ENCODE measurements around the gene IL4R. TPM values are rescaled to one million over a fixed set of nuclear protein-coding genes. Genes with fewer than 3 reads are reported as not detected.
A peak's percentile ranks its signal among the peaks of the same experiment; 100 is the strongest.

IL4R gene
- total and polyA plus RNA-seq, 2 of the 13 experiments (the other 11 are each of a cell fraction or from before 2014, with no cell fraction given), result 15.9 to 49.6 TPM

DNA sequence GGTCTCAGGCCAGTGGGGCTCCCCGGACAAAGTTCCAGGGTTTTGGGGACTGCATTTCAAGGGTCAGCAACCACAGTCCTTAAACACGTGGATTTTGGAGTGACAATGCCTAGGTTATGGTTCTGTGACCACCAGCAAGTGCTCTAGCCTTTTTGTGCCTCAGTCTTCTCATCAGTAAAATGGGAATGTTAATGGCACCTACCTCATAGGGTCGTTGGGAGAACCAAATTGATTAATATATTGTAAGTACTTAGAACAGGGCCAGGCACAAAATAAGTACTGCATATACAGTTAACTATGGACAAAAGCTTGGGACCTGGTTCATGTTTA is 13.8 kb downstream of the IL4R start (continued):
- TF ChIP-seq, protein P1, sequence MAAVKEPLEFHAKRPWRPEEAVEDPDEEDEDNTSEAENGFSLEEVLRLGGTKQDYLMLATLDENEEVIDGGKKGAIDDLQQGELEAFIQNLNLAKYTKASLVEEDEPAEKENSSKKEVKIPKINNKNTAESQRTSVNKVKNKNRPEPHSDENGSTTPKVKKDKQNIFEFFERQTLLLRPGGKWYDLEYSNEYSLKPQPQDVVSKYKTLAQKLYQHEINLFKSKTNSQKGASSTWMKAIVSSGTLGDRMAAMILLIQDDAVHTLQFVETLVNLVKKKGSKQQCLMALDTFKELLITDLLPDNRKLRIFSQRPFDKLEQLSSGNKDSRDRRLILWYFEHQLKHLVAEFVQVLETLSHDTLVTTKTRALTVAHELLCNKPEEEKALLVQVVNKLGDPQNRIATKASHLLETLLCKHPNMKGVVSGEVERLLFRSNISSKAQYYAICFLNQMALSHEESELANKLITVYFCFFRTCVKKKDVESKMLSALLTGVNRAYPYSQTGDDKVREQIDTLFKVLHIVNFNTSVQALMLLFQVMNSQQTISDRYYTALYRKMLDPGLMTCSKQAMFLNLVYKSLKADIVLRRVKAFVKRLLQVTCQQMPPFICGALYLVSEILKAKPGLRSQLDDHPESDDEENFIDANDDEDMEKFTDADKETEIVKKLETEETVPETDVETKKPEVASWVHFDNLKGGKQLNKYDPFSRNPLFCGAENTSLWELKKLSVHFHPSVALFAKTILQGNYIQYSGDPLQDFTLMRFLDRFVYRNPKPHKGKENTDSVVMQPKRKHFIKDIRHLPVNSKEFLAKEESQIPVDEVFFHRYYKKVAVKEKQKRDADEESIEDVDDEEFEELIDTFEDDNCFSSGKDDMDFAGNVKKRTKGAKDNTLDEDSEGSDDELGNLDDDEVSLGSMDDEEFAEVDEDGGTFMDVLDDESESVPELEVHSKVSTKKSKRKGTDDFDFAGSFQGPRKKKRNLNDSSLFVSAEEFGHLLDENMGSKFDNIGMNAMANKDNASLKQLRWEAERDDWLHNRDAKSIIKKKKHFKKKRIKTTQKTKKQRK (IDR thresholded peaks at IDR 0.05; ENCODE audit: low read length), result no peak
- no peak for TF ChIP-seq MTF2 (CRISPR knock-in tag; IDR thresholded peaks at IDR 0.05; ENCODE audit: borderline replicate concordance)
- no peak for TF ChIP-seq RBFOX2 (IDR thresholded peaks at IDR 0.05; ENCODE audit: low read depth, low read length)
- TF ChIP-seq REXO4 (CRISPR knock-in tag; IDR thresholded peaks at IDR 0.05; ENCODE audit: borderline replicate concordance), result no peak
- TF ChIP-seq, protein P2, sequence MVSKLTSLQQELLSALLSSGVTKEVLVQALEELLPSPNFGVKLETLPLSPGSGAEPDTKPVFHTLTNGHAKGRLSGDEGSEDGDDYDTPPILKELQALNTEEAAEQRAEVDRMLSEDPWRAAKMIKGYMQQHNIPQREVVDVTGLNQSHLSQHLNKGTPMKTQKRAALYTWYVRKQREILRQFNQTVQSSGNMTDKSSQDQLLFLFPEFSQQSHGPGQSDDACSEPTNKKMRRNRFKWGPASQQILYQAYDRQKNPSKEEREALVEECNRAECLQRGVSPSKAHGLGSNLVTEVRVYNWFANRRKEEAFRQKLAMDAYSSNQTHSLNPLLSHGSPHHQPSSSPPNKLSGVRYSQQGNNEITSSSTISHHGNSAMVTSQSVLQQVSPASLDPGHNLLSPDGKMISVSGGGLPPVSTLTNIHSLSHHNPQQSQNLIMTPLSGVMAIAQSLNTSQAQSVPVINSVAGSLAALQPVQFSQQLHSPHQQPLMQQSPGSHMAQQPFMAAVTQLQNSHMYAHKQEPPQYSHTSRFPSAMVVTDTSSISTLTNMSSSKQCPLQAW (CRISPR knock-in tag; IDR thresholded peaks at IDR 0.05), result peak; percentile 26; the same call in 1 of the 2 replicates
- TF ChIP-seq SKI (IDR thresholded peaks at IDR 0.05; ENCODE audit: partially characterized antibody), result peak; percentile 86
- no peak for TF ChIP-seq RARG (CRISPR knock-in tag; IDR thresholded peaks at IDR 0.05; ENCODE audit: low read depth)
- peak; percentile 72; the same call in 1 of the 2 replicates for TF ChIP-seq ZMYM2 (CRISPR knock-in tag; IDR thresholded peaks at IDR 0.05)
- TF ChIP-seq ZNF546 (CRISPR knock-in tag; conservative IDR thresholded peaks at IDR 0.05), result no peak
- TF ChIP-seq, protein P3, sequence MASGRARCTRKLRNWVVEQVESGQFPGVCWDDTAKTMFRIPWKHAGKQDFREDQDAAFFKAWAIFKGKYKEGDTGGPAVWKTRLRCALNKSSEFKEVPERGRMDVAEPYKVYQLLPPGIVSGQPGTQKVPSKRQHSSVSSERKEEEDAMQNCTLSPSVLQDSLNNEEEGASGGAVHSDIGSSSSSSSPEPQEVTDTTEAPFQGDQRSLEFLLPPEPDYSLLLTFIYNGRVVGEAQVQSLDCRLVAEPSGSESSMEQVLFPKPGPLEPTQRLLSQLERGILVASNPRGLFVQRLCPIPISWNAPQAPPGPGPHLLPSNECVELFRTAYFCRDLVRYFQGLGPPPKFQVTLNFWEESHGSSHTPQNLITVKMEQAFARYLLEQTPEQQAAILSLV (CRISPR knock-in tag; IDR thresholded peaks at IDR 0.05; ENCODE audit: borderline replicate concordance), result peak; percentile 28; the same call in 1 of the 2 replicates
- no peak for TF ChIP-seq ZNF530 (CRISPR knock-in tag; IDR thresholded peaks at IDR 0.05; ENCODE audit: low read depth)
- TF ChIP-seq TBL1XR1 (IDR thresholded peaks at IDR 0.05; ENCODE audit: borderline replicate concordance, low read length, partially characterized antibody), result no peak
- no peak for TF ChIP-seq ZSCAN20 (CRISPR knock-in tag; IDR thresholded peaks at IDR 0.05; ENCODE audit: borderline replicate concordance)
- TF ChIP-seq, protein P4, sequence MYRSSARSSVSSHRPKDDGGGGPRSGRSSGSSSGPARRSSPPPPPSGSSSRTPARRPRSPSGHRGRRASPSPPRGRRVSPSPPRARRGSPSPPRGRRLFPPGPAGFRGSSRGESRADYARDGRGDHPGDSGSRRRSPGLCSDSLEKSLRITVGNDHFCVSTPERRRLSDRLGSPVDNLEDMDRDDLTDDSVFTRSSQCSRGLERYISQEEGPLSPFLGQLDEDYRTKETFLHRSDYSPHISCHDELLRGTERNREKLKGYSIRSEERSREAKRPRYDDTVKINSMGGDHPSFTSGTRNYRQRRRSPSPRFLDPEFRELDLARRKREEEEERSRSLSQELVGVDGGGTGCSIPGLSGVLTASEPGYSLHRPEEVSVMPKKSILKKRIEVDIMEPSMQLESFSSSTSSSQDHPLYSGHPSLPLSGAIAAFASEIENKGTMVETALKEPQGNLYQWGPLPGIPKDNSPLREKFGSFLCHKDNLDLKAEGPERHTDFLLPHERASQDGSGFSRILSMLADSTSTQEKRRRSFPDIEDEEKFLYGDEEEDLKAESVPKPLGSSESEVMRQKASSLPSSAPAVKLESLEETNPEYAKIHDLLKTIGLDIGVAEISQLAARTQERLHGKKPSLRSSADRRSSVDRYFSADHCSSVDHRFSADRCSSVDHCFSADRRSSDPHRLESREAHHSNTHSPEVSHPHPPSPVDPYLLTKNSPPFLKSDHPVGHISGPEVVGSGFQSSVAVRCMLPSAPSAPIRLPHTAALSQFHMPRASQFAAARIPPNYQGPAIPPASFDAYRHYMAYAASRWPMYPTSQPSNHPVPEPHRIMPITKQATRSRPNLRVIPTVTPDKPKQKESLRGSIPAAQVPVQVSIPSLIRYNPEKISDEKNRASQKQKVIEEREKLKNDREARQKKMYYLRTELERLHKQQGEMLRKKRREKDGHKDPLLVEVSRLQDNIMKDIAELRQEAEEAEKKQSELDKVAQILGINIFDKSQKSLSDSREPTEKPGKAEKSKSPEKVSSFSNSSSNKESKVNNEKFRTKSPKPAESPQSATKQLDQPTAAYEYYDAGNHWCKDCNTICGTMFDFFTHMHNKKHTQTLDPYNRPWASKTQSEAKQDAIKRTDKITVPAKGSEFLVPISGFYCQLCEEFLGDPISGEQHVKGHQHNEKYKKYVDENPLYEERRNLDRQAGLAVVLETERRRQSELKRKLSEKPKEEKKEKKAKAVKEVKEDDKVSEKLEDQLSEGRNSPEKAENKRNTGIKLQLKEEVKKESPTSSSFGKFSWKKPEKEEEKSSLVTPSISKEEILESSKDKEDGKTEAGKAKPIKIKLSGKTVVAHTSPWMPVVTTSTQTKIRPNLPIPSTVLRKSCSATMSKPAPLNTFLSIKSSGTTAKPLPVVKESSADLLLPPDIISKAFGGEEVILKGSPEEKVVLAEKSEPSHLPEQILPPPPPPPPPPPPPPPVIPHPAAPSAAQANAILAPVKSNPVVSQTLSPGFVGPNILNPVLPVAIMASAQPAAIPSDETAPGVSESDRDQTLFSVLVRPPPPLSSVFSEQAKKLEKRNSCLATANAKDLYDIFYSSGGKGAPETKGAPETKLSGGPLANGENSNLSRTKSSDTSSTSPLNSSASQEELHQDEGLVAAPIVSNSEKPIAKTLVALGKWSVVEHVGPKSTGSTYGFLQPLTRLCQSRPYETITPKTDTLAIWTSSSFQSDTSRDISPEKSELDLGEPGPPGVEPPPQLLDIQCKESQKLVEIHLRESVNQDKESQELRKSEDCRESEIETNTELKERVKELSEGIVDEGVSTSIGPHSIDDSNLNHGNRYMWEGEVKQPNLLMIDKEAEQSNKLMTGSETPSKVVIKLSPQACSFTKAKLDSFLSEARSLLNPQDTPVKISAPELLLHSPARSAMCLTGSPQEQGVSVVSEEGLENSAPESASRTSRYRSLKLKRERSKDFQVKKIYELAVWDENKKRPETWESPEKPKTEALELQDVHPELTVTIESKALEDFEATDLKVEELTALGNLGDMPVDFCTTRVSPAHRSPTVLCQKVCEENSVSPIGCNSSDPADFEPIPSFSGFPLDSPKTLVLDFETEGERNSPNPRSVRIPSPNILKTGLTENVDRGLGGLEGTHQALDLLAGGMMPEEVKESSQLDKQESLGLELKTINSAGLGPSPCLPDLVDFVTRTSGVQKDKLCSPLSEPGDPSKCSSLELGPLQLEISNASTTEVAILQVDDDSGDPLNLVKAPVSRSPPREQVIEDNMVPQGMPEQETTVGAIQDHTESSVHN (CRISPR knock-in tag; IDR thresholded peaks at IDR 0.05), result no peak
- TF ChIP-seq ZNF839 (CRISPR knock-in tag; IDR thresholded peaks at IDR 0.05; ENCODE audit: borderline replicate concordance), result no peak

Data from HepG2 (cell line).